OCI-LY3 (cell line): Measurements from ENCODE around the gene GM2A.
A peak's percentile ranks its signal among the peaks of the same experiment; 100 is the strongest.

Source experiments
- H2AFZ ChIP-seq: fragments of 200-600, 300-600 bp; shearing (Covaris generic); 2 replicates; pipeline ENCODE4 v1.6.0; 2014; ENCODE audit warnings: antibody characterized with exemption, low read depth, low read length
- H3K27ac ChIP-seq: fragments of 200-600, 300-600 bp; sonication (generic); 2 replicates; pipeline ENCODE4 v1.5.1; 2014; ENCODE audit warnings: mild to moderate bottlenecking, low read length, moderate library complexity, mixed read lengths
- H3K27me3 ChIP-seq: fragments of 200-600, 300-600 bp; sonication (generic); 2 replicates; pipeline ENCODE4 v1.6.1; 2014; ENCODE audit warnings: low read depth, low read length, mixed read lengths
- H3K36me3 ChIP-seq: fragments of 200-600, 300-600 bp; sonication (generic); replicated peaks from 2 replicates; pipeline ENCODE3; 2014; ENCODE audit warnings: low read depth, low read length, mixed read lengths
- H3K4me1 ChIP-seq: fragments of 300-600, 200-600 bp; sonication (generic); 2 replicates; pipeline ENCODE4 v1.6.1; 2014; ENCODE audit warnings: low read length, mixed read lengths
- H3K4me2 ChIP-seq: fragments of 200-600, 300-600 bp; sonication (generic); 2 replicates; pipeline ENCODE4 v1.6.1; 2014; ENCODE audit warnings: low read length, mixed read lengths
- H3K4me3 ChIP-seq: fragments of 300-600, 200-600 bp; sonication (generic); 2 replicates; pipeline ENCODE4 v1.5.1; 2014; ENCODE audit warnings: antibody characterized with exemption, mild to moderate bottlenecking, low read length, moderate library complexity
- H3K79me2 ChIP-seq: fragments of 300-600, 200-600 bp; shearing (Covaris generic); 2 replicates; pipeline ENCODE4 v1.6.1; 2014; ENCODE audit warnings: mild to moderate bottlenecking, low read length, mixed read lengths
- H3K9ac ChIP-seq: fragments of 300-600, 200-600 bp; shearing (Covaris generic); 2 replicates; pipeline ENCODE4 v1.6.0; 2014; ENCODE audit warnings: mild to moderate bottlenecking, low read length, moderate library complexity
- H3K9me3 ChIP-seq: fragments of 200-600, 300-600 bp; shearing (Covaris generic); 2 replicates; pipeline ENCODE4 v1.6.1; 2014; ENCODE audit warnings: low read length, mixed read lengths; ENCODE audit not compliant: insufficient read depth
- H4K20me1 ChIP-seq: fragments of 200-600, 300-600 bp; sonication (generic); 2 replicates; pipeline ENCODE4 v1.6.1; 2016; ENCODE audit warnings: low read length, mixed read lengths; ENCODE audit not compliant: insufficient read depth
- EZH2phosphoT487 ChIP-seq: fragments of 200-600 bp; shearing (Covaris generic); IDR thresholded peaks from 2 replicates; pipeline ENCODE4 v1.6.1; 2018; ENCODE audit warnings: antibody characterized with exemption, mixed run types, low read depth
- TF ChIP-seq, protein P1 (sequence below): fragments of 200-600, 300-600 bp; sonication (generic); IDR thresholded peaks from 2 replicates; pipeline ENCODE4 v1.5.1; 2014; ENCODE audit warnings: antibody characterized with exemption, low read length, low read depth

Gene GM2A

DNA sequence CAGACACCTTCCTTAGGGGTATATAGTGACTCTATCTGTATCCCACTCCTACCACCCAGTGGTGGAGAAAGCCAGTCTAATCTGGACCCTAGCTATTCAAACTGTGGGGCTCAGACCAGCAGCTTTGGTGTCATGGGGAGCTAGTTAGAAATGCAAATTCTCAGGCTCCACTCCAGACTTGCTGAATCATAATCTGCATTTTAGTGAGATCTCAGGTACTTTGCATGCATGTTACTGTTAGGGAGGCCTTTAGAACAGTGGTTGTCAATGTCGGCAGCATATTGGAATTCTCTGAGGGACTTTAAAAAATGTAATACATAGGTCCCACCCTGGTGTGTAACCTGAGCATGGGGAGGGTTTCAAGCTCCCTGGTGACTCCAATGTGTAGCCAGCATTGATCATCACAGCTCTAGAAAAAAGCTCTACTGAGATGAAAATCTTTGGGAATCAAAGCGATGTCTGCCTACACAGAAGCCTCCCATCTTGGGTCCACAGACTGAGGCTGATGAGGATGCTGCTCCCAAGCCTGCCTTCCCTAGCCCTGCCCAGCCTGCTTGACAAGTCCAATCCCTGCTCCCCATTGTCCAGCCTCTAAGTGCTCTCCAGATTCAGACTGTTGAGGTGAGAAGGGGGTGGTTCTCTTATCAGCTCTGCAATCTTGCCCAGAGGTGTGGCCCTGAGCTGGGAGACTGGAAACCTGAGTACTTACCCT lies 11.9 kb upstream of the GM2A start:
- no peak overlapping the region for H2AFZ ChIP-seq
- peak overlapping the region; percentile 96 for H3K4me2 ChIP-seq
- peak overlapping the region; percentile 89 for H3K27ac ChIP-seq

DNA sequence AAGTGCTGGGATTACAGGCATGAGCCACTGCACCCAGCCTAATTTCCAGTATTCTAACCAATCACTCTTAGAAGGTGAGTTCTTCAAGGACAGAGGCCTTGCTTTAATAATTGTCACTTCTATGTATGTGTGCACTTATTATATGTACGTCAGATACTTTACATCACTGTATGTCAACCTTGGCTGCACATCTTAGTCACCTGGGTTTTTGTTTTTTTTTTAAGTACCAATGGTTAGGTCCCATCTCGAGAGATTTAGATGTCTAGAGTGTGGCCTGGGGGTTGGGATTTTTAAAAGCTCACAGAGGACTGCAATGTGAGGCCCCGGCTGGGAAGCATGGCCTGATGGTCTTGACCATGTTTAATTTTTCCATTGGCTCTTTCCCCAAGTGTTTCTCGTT lies 9.9 kb upstream of the GM2A start:
- peaks cover 85% of the 10 kb centered on the region for H3K4me1 ChIP-seq
- H2AFZ ChIP-seq: peak overlapping the region; percentile 62; the same call in 1 of the 2 replicates
- H3K9me3 ChIP-seq: no peaks in the 10 kb centered on the region
- no peaks in the 10 kb centered on the region for H4K20me1 ChIP-seq
- H3K4me2 ChIP-seq: peak overlapping the region; percentile 60
- H3K4me3 ChIP-seq: peak overlapping the region; percentile 16; the same call in 1 of the 2 replicates
- H3K79me2 ChIP-seq: no peaks in the 10 kb centered on the region
- H3K9ac ChIP-seq: peak overlapping the region; percentile 29; the same call in 1 of the 2 replicates
- H3K27ac ChIP-seq: peak overlapping the region; percentile 57
- TF ChIP-seq, protein P1, sequence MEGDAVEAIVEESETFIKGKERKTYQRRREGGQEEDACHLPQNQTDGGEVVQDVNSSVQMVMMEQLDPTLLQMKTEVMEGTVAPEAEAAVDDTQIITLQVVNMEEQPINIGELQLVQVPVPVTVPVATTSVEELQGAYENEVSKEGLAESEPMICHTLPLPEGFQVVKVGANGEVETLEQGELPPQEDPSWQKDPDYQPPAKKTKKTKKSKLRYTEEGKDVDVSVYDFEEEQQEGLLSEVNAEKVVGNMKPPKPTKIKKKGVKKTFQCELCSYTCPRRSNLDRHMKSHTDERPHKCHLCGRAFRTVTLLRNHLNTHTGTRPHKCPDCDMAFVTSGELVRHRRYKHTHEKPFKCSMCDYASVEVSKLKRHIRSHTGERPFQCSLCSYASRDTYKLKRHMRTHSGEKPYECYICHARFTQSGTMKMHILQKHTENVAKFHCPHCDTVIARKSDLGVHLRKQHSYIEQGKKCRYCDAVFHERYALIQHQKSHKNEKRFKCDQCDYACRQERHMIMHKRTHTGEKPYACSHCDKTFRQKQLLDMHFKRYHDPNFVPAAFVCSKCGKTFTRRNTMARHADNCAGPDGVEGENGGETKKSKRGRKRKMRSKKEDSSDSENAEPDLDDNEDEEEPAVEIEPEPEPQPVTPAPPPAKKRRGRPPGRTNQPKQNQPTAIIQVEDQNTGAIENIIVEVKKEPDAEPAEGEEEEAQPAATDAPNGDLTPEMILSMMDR: no peak
- TF ChIP-seq EZH2phosphoT487: no peak
- H3K36me3 ChIP-seq: no peaks in the 10 kb centered on the region
- no peaks in the 10 kb centered on the region for H3K27me3 ChIP-seq

More for the DNA sequence above, 11.9 kb upstream of the GM2A start:
- peak overlapping the region; percentile 69 for H3K9ac ChIP-seq
- TF ChIP-seq, protein P1: peak; percentile 34
- TF ChIP-seq EZH2phosphoT487: no peak
- H3K27me3 ChIP-seq: no peaks in the 10 kb centered on the region
- no peaks in the 10 kb centered on the region for H3K36me3 ChIP-seq
- no peaks in the 10 kb centered on the region for H3K79me2 ChIP-seq
- H3K4me3 ChIP-seq: peak overlapping the region; percentile 73
- H3K9me3 ChIP-seq: no peaks in the 10 kb centered on the region
- H4K20me1 ChIP-seq: no peaks in the 10 kb centered on the region
- H3K4me1 ChIP-seq: peaks cover 87% of the 10 kb centered on the region

DNA sequence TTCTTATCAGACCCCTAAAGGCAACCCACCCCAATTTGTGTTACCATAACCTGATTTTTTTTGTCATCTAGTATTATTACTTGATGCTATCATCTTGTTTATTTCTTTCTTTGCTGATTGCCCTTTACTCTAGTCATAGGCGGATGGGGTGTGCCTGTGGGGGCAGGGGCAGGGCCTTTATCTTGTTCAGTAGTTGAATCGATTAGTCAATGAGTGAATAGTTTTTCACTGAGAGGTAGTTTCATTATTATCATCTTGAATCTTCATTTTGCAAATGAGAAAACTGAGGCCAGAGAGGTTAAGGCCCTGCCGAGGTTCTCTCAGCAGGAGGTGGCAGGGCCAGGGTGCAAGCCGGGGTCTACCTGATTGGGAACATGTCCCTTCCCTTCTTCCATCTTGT lies 9.4 kb upstream of the GM2A start:
- Histone ChIP-seq H3K4me3 (peak overlapping the region; percentile 16; the same call in 1 of the 2 replicates), H4K20me1 (no peaks in the 10 kb centered on the region)

DNA sequence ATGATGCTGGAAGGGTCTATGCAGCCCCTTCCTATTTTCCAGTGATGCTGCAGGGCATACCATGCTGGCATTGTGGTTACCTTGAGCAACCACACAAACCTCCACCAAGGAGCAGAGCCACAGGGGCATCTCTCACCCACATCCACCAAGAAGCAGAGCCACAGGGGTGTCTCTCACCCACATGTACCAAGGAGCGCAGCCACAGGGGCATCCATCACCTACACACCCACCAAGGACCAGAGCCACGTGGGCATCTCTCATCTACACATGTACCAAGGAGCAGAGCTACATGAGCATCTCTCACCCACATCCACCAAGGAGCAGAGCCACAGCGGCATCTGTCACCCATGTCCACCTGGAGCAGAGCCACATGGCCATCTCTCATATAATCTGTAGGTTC lies 8.8 kb upstream of the GM2A start:
- peaks cover 77% of the 10 kb centered on the region for H3K4me1 ChIP-seq
- H3K36me3 ChIP-seq: no peaks in the 10 kb centered on the region
- no peak overlapping the region for H2AFZ ChIP-seq
- TF ChIP-seq, protein P1: no peak
- no peak for TF ChIP-seq EZH2phosphoT487
- H3K9ac ChIP-seq: no peak overlapping the region
- H3K9me3 ChIP-seq: no peaks in the 10 kb centered on the region
- no peaks in the 10 kb centered on the region for H4K20me1 ChIP-seq
- no peak overlapping the region for H3K4me3 ChIP-seq
- no peaks in the 10 kb centered on the region for H3K27me3 ChIP-seq
- no peaks in the 10 kb centered on the region for H3K79me2 ChIP-seq
- H3K27ac ChIP-seq: peak overlapping the region; percentile 57; the same call in 1 of the 2 replicates
- H3K4me2 ChIP-seq: peak overlapping the region; percentile 60; the same call in 1 of the 2 replicates

More for the DNA sequence above, 9.4 kb upstream of the GM2A start:
- H3K27ac ChIP-seq: peak overlapping the region; percentile 57
- TF ChIP-seq, protein P1: no peak
- no peak for TF ChIP-seq EZH2phosphoT487
- H3K4me2 ChIP-seq: peak overlapping the region; percentile 60
- peak overlapping the region; percentile 29; the same call in 1 of the 2 replicates for H3K9ac ChIP-seq
- peaks cover 83% of the 10 kb centered on the region for H3K4me1 ChIP-seq
- no peaks in the 10 kb centered on the region for H3K79me2 ChIP-seq
- no peaks in the 10 kb centered on the region for H3K27me3 ChIP-seq
- H3K36me3 ChIP-seq: no peaks in the 10 kb centered on the region
- H2AFZ ChIP-seq: peak overlapping the region; percentile 62; the same call in 1 of the 2 replicates
- no peaks in the 10 kb centered on the region for H3K9me3 ChIP-seq
